Neural crest cell (in vitro differentiated cells): ENCODE results near the gene CDK5. TPM values are rescaled to one million over a fixed set of nuclear protein-coding genes. Genes with fewer than 3 reads are reported as not detected.

Experiments used
- DNase-seq: peaks from one replicate; pipeline ENCODE4 v3.0.0; 2021; ENCODE audit warnings: low read depth, mixed read lengths, low spot score
- H3K27ac Mint-ChIP-seq: one replicate; pipeline ENCODE4 v1.8.0; 2021; ENCODE audit warnings: mild to moderate bottlenecking, mixed read lengths; ENCODE audit not compliant: unreplicated experiment
- H3K27me3 Mint-ChIP-seq: 2 replicates; pipeline ENCODE4 v1.8.0; 2021; ENCODE audit warnings: low read depth, mild to moderate bottlenecking, mixed read lengths
- H3K36me3 Mint-ChIP-seq: 2 replicates; pipeline ENCODE4 v1.8.0; 2021; ENCODE audit warnings: low read depth, mild to moderate bottlenecking, mixed read lengths
- H3K4me1 Mint-ChIP-seq: 2 replicates; pipeline ENCODE4 v1.8.0; 2021; ENCODE audit warnings: mixed read lengths
- H3K4me3 Mint-ChIP-seq: one replicate; pipeline ENCODE4 v1.8.0; 2021; ENCODE audit warnings: mild to moderate bottlenecking, mixed read lengths
- H3K9me3 Mint-ChIP-seq: 2 replicates; pipeline ENCODE4 v1.8.0; 2021; ENCODE audit warnings: mixed read lengths
- total RNA-seq: library from RNA; stranded (reverse); gene quantifications from 2 replicates; pipeline ENCODE4 v1.2.1, GENCODE V29; 2021
- TF ChIP-seq, protein P1 (sequence below): fragments of 200-600 bp; sonication (generic); conservative IDR thresholded peaks from 2 replicates; pipeline ENCODE4 v1.5.0; 2021; ENCODE audit warnings: antibody characterized with exemption, mild to moderate bottlenecking

The CDK5 gene
- total RNA-seq, 1 donor from 2014 or later = 38.9 TPM

DNA sequence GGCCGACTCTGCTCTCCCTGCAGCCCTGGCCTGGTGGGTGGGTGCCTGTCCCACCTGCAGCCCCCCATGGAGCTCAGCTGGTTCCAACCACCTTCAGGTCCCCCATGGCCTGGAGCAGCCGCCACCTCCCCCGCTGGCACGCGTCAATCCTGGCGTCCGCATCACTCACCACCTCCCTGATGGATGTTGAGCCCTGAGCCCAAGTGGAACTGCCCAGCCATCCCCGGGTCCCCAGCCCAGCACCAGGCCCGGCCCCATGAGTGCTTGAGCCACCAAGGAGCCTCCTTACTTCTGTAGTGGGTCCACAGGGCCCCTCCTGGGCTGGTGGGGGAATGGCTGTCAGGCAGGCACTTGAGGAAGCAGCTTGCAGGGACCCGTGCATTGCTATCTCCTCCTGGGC is 43.2 kb upstream of the CDK5 start:
- TF ChIP-seq, protein P1, sequence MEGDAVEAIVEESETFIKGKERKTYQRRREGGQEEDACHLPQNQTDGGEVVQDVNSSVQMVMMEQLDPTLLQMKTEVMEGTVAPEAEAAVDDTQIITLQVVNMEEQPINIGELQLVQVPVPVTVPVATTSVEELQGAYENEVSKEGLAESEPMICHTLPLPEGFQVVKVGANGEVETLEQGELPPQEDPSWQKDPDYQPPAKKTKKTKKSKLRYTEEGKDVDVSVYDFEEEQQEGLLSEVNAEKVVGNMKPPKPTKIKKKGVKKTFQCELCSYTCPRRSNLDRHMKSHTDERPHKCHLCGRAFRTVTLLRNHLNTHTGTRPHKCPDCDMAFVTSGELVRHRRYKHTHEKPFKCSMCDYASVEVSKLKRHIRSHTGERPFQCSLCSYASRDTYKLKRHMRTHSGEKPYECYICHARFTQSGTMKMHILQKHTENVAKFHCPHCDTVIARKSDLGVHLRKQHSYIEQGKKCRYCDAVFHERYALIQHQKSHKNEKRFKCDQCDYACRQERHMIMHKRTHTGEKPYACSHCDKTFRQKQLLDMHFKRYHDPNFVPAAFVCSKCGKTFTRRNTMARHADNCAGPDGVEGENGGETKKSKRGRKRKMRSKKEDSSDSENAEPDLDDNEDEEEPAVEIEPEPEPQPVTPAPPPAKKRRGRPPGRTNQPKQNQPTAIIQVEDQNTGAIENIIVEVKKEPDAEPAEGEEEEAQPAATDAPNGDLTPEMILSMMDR = no peak
- no peak overlapping the region for H3K27ac Mint-ChIP-seq
- no peaks in the 10 kb centered on the region for H3K36me3 Mint-ChIP-seq
- H3K4me3 Mint-ChIP-seq = no peak overlapping the region
- no peaks in the 10 kb centered on the region for H3K9me3 Mint-ChIP-seq
- H3K4me1 Mint-ChIP-seq = peaks cover 18% of the 10 kb centered on the region
- no peak for DNase-seq
- H3K27me3 Mint-ChIP-seq = no peaks in the 10 kb centered on the region

DNA sequence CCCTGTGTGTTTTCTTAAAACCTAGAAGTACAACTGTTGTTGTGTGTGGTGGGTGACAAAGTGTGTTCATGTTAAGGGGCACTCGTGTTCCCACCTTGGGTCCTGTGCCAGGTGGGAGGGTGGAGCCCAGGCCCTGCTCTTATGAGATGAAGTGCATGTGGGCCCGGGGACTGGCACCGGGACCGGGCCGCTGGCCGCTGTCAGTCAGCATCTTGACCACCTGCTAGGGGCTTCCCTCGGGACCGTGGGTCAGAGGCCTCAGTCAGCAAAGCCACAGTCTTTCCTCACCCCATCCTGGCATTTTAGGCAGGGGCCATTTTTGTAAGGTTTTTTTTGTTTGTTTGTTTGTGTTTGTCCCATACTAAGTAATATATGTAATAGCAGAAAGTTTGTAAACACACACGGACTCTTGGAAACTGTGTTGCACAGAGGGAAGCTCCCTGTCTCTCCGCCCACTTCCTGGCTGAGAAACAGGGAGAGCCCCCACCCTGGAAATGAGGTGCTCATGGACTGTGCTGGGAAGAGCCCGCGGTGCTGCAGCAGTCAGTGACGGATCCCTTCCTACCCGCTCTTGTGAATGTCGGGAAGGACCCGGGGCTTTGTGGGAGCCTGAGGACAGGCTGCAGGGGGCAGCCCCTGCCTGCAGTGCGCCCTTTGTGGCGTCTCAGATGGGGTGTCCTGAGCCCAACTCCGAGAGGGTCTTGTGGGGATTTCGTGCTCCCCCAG is 42.0 kb upstream of the CDK5 start:
- peaks cover 20% of the 10 kb centered on the region for H3K4me1 Mint-ChIP-seq
- peak overlapping the region; percentile 43 for H3K27ac Mint-ChIP-seq
- H3K9me3 Mint-ChIP-seq = no peaks in the 10 kb centered on the region
- H3K36me3 Mint-ChIP-seq = no peaks in the 10 kb centered on the region
- DNase-seq = no peak
- H3K4me3 Mint-ChIP-seq = no peak overlapping the region
- TF ChIP-seq, protein P1 = no peak
- H3K27me3 Mint-ChIP-seq = no peaks in the 10 kb centered on the region

DNA sequence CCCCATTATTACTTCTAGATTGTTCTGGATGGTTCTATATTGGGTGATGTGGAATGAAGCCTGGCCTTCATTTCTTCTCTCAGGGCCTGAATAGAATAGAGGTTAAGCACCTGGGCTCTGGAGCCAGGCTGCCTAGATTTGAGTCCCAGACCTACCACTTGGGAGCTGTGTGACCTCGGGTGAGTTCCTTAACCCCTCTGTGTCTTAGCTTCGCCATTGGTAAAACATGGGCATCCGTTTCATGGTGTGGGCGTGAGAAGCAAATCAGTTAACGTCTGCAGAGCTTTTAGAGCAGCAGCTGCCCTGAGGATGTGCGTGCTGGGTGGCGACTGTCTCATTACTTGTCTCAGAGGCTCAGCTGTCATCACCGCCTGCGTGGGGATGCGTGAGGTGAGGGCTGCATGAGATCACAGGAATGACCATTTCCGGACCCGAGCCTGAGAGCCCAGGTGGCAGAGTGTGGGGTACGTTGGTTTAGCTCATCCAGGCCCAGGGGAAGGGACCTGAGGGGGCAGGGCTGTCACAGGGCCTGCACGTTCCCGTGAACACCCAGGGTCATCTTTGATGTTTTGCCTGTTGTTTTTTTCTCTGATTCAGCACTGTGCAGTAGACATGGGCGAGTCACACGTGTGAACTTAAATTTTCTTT is 38.3 kb upstream of the CDK5 start:
- H3K4me1 Mint-ChIP-seq = peaks cover 18% of the 10 kb centered on the region
- no peak overlapping the region for H3K4me3 Mint-ChIP-seq
- H3K27ac Mint-ChIP-seq = peak overlapping the region; percentile 50
- no peaks in the 10 kb centered on the region for H3K27me3 Mint-ChIP-seq
- TF ChIP-seq, protein P1 = no peak
- no peak for DNase-seq
- H3K9me3 Mint-ChIP-seq = no peaks in the 10 kb centered on the region
- H3K36me3 Mint-ChIP-seq = no peaks in the 10 kb centered on the region

DNA sequence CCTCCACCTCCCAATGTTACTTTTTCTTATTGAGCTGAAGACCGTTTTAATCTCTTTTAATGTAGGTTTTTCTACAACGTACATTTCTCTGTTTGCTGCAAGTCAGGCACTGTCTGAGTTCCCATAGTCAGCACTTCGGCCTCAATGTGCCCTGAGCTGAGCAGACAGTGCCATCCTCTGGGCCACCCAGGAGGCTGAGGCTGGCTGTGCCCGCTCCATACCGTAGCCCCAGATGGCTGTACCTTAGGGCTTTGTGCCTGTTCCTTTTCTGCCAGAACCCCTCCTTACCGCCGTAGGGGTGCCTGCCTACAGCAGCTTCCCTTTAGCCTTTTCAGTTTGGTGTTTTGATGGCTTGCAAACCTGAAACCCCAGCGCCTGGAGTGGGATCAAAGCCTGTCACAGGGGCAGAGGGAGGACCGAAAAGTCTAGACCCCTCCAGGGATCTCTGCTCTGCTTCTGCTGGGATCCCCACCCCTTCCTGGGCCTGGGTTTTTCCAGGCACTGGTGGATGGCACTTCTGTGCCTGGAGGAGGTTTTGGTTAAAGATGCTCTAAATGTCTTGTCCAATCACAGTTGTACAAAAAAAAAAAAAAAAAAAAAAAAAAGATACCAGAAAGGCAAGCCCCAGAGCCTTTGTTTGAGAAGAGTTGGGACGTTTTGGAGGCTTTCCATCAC is 37.6 kb upstream of the CDK5 start:
- Mint-ChIP-seq H3K36me3 (no peaks in the 10 kb centered on the region), H3K9me3 (no peaks in the 10 kb centered on the region), H3K27me3 (no peaks in the 10 kb centered on the region), H3K27ac (peak overlapping the region; percentile 67), H3K4me3 (peak overlapping the region; percentile 56), H3K4me1 (peaks cover 18% of the 10 kb centered on the region)
- TF ChIP-seq, protein P1 = no peak
- no peak for DNase-seq

DNA sequence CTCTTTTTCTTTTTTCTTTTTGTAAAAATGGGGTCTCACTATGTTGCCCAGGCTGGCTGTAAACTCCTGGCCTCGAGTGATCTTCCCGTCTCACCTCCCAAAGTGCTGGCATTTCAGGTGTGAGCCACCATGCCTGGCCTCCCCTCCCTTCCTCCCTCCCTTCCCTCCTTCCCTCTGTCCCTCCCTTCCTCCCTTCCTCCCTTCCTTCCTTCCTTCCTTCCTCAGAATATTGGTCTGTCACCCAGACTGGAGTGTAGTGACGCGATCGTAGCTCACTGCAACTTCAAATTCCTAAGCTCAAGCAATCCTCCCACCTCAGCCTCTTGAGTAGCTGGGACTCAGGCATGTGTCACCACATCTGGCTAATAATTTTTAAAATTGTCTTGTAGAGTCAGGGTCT is 37.0 kb upstream of the CDK5 start:
- Mint-ChIP-seq H3K4me3 (peak overlapping the region; percentile 56), H3K27ac (no peak overlapping the region), H3K36me3 (no peaks in the 10 kb centered on the region), H3K9me3 (no peaks in the 10 kb centered on the region), H3K4me1 (peaks cover 18% of the 10 kb centered on the region), H3K27me3 (no peaks in the 10 kb centered on the region)
- DNase-seq = no peak
- TF ChIP-seq, protein P1 = no peak
